ENCODE results near the gene PGBD5.

Gene PGBD5

DNA sequence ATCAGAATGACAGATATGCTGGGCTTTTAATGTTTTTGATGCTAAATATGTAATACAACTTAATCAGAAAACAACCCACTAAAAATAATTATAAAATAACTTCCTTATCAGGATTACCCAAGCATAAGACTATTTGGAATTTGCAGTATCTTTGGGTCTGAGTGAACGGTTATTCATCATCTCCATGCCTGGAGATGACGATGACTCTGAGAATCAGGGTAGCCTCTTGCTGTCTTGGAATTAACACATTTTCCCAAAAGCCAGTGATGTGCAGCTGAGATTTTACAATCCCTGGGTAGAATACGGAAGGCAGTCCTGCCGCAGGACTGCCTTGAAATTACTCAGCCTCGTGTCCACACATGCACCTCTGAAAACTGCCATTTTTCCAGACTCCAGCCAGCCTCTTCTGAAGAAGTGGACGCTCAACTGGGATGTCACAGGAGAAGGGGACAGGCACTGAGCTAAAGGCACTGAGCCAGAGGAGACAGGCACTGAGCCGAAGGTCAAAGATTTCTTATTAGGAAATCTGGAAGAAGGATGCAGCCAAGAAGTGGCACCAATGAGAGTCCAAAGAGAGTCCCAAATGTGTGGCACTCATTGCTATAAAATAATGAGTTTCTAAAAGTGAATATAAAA lies 85.5 kb downstream of the PGBD5 start:
- TF ChIP-seq, protein P1, sequence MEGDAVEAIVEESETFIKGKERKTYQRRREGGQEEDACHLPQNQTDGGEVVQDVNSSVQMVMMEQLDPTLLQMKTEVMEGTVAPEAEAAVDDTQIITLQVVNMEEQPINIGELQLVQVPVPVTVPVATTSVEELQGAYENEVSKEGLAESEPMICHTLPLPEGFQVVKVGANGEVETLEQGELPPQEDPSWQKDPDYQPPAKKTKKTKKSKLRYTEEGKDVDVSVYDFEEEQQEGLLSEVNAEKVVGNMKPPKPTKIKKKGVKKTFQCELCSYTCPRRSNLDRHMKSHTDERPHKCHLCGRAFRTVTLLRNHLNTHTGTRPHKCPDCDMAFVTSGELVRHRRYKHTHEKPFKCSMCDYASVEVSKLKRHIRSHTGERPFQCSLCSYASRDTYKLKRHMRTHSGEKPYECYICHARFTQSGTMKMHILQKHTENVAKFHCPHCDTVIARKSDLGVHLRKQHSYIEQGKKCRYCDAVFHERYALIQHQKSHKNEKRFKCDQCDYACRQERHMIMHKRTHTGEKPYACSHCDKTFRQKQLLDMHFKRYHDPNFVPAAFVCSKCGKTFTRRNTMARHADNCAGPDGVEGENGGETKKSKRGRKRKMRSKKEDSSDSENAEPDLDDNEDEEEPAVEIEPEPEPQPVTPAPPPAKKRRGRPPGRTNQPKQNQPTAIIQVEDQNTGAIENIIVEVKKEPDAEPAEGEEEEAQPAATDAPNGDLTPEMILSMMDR (IDR thresholded peaks at IDR 0.05): no peak

DNA sequence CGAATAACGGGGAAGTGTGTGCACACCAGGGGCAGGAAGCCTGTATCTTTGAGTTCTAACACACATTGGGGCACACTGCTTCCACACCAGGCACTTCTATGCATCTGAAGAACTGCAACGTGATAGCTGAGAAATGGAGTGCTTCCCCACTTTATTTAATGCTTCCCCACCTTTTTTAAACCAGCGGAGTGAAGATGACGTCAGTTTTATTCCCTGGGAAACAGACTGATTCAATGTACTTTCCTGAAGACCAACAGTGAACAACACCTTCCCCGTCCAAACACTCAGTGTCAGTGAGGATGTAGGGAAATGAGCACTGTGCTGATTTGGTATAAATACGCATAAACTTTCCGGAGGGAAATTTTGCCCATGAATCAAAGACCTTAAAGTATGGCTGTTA lies 87.1 kb downstream of the PGBD5 start:
- TF ChIP-seq, protein P1 (IDR thresholded peaks at IDR 0.05): no peak

DNA sequence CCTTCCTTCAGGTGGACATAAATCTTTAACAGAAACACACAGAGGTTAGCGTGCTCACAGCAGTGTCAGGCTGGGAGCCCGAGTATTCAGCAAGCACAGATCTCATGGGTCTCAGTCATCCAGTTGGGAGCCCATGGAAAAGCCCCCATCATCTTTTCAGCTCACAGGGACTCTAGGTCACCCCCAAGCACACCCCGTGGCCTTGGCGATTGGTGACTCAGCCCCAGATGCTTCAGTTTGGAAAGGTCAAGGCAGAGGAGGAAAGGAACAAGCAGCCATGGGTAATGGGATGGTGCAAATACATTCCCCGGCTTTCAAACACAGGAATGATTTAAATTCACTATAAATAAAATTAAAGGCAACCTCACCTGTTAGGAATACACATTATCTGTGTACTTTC lies 88.9 kb downstream of the PGBD5 start:
- TF ChIP-seq, protein P1 (IDR thresholded peaks at IDR 0.05): no peak

DNA sequence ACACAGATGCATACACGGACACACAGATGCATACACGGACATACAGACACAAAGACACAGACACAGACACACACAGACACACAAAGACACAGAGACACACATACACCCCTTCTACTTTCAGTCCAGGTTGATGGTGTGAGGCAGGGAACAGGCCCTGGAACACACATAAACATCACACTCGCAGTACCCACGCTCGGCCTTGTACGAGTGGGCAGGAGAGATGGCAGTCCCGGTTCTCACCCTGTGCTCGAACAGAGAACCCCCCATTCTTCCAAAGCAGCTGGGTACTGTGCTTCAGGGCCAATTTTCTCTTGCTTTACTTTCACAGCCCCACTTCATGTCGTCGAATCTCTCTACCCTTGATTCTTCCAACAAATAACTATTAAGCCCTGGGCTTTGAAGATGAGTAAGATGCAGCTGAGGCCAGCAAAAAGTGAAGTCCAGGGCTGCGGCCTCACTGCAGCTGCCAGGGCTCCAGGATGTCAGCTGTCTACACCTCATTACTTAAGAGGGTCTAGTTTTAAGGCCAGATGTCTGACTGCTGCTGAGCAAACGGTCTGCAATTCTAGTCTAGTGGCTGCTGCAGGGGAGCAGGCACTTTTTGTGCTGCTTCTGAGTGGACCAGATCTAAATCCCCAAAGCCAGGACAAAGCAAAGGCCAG lies 90.1 kb downstream of the PGBD5 start:
- TF ChIP-seq, protein P1 (IDR thresholded peaks at IDR 0.05): no peak

DNA sequence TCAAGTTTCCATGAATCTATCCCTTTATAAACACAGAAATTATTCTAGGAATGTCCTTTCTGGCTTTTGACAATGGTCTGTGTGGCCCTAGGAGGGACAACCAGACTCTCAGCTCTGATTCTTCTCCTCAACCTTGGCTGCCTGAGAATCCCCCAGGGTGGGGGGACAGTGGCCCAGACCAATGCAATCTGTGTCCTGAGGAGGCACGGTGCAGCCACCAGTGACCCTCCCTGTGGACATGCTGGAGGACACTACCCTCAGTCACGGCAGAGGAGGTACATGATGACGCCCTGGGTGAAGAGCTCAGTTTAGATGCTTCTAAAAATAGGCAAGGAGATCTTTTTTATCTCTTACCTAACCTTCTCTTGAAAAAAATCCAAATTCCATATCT lies 91.7 kb downstream of the PGBD5 start:
- TF ChIP-seq, protein P1 (IDR thresholded peaks at IDR 0.05): no peak

DNA sequence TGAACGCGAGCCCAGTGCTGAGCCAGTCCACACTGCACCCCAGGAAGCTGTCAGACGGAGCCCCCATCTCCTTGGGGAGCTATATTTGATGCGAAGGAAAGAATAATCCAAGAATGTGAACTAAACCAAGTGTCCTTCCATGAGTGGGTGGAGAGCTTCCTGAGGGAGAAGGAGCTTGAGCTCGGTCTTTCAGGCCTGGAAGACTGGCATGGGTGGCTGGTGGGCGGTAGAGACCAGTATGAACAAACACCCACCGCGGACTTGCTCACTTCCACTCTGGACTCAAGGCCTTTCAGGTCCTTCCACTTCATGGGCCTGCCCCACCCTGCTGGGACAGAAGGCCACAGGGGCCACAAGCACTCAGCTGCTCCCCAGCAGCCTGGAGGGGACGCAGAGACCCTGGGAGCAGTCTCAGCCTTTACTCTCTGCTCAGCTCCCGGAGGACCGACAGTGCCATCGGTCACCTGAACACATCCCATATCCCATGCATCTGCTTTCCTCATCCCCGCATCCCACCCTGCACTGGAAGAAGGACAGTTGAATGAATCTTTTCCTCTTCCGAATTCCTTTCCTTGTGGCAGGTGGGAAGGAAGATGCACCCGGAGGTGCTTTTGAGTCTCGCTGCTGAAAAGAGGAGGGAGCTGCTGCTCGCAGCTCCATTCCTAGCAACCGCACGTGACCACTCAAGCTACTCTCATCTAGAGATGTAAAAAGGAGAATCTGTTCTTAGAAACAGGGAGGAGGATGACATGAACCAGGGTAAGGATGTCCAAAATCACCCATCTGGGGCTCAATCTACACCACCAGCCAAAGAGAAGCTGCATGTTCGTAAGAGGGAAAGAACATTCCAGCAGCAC lies 92.3 kb downstream of the PGBD5 start:
- TF ChIP-seq, protein P1 (IDR thresholded peaks at IDR 0.05): no peak

DNA sequence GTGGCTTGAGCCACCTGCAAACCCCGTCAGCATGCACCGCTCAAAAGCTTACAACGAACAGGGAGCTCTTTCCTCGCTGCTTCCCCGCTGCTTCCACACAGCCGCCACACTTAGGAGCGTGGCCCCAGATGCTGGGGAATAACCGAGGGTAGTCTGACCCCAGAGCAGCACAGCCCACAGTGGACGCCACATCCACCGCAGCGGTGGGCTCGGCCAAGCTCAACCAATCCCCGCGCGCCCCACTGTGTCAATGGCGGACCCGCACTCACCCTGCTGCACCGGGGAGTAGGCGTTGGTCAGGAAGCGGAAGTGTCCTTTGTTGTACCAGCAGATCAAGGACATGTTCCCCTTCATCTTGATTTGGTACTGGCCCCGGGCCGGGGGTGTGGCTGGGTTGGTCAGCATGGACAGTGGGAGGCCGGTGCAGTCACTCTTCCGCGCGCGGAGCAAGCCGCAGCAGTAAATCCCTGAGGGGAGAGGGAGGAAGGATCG lies 93.5 kb downstream of the PGBD5 start:
- TF ChIP-seq, protein P1 (IDR thresholded peaks at IDR 0.05): no peak
